Ovary (tissue), 9 donors: Measurements from ENCODE around the gene CCDC27. TPM values are rescaled to one million over a fixed set of nuclear protein-coding genes. Genes with fewer than 3 reads are reported as not detected.
A peak's percentile ranks its signal among the peaks of the same experiment; 100 is the strongest.

Source experiments
- DNase-seq, 5 donors: peaks; one replicate each; pipeline ENCODE4 v3.0.0-alpha.2; 2019 to 2020
- H3K27ac ChIP-seq, 2 donors: fragments of 200-600 bp; one replicate each; pipeline versions ENCODE4 v1.5.1 to v1.8.0; 2019 to 2022
- H3K27me3 ChIP-seq: fragments of 200-600 bp; one replicate; pipeline ENCODE4 v1.8.0; 2022
- H3K36me3 ChIP-seq: fragments of 200-600 bp; sonication (generic); one replicate; pipeline ENCODE4 v1.5.1; 2019
- H3K4me1 ChIP-seq: one replicate; pipeline ENCODE4 v1.8.1; 2013; ENCODE audit warnings: mild to moderate bottlenecking, moderate library complexity; ENCODE audit not compliant: insufficient read depth
- H3K4me3 ChIP-seq: fragments of 200-600 bp; sonication (generic); one replicate; pipeline ENCODE4 v1.5.1; 2017
- H3K9me3 ChIP-seq, 2 donors: fragments of 200-600 bp in 1 of 2; sonication (generic) in 1 of 2; one replicate each; pipeline versions ENCODE4 v1.5.1 to v1.8.1; 2013 to 2019; ENCODE audit warnings: mild to moderate bottlenecking in 1 of 2, moderate library complexity in 1 of 2
- EP300 ChIP-seq: sonication (generic); formaldehyde crosslinking; IDR thresholded peaks from one replicate; pipeline ENCODE4 v1.6.1; 2017; ENCODE audit warnings: antibody characterized with exemption
- POLR2A ChIP-seq: fragments of 450-650 bp; IDR thresholded peaks from one replicate; pipeline ENCODE4 v1.6.1; 2017; ENCODE audit warnings: antibody characterized with exemption, mild to moderate bottlenecking, moderate library complexity
- WGBS, 3 donors: extraction: QIAGEN DNeasy Blood & Tissue Kit in 1 of 3; methylation state at CpG; one replicate each; pipeline versions ENCODE4 v1.1.5 to v1.1.7; 2013 to 2017; 5-methylcytosine and 5-hydroxymethylcytosine counted together
- intact Hi-C, 4 donors: fragments of 100-400 bp; cut with DNase I; formaldehyde crosslinking; loops; one replicate each; pipeline versions ENCODE4 v1.11.0 to v1.15.1; 2022 to 2023
- polyA plus RNA-seq, 2 donors: library from polyadenylated mRNA; stranded (reverse); fragments of 200-250 nt in 1 of 2; fragments of 350-450 nt in 1 of 2; fragmentation: Illumina TruSeq in 1 of 2; extraction: RNeasy Lipid Tissue Mini Kit (QIAGEN cat#74804) in 1 of 2; gene quantifications; one replicate each; pipeline ENCODE4 v1.2.3, GENCODE V29; 2013 to 2014
- total RNA-seq, 7 donors: library from RNA; depleted of rRNA in 2 of 7; stranded (reverse); fragments of >200 nt in 2 of 7; fragmentation: NEBNext Ultra II Directional in 3 of 7; extraction: Animal tissue kit (Norgen Biotek cat#: 25700) in 3 of 7; gene quantifications; one replicate each; pipeline versions ENCODE4 v1.1.0 to v1.2.4, GENCODE V29; 2016 to 2023
- TF ChIP-seq, protein P1 (sequence below), 3 donors: fragments of 450-650 bp in 2 of 3; fragments of 200-600 bp in 1 of 3; IDR thresholded peaks; one replicate each; pipeline versions ENCODE4 v1.5.1 to v1.8.0; 2016 to 2022; ENCODE audit warnings: antibody characterized with exemption in 3 of 3, mild to moderate bottlenecking in 1 of 3
- donor health status: DM: no; HTN: no; CAD: no; lungs with moderate emphysema.
- donor health status: DM: no; HTN: no; CAD: no.
- donor health status: Bipolar disorder and iron deficiency.
- donor health status: DM: yes; HTN: yes; CAD: no.
- donor health status: DM: no; HTN: no; CAD: no.
- donor health status: DM: yes; HTN: yes; CAD: no.

CCDC27 gene
- total and polyA plus RNA-seq, 9 donors: 0.05 TPM; not detected in 8

DNA sequence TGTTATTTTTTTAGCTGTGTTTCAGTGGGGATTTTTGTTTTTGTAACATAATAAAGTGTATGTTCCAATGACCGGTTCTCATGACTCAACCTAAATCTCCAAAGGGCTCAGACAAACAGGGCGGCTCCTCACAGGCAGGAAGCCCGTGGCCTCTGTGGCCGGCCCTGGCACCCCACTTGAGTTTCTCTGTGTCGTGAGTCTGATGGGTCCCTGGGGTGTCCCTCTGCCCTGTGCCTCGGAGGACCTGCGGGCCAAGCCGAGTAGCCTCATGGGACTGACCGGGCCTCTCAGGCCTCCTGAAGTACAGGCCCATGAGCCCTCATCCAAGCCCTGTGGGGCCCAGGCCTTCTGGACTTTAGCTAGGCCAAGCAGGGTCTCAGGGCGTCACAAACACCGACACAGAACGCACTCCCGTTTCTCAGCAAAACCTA, 16.1 kb upstream of the CCDC27 start:
- peaks cover 2% of the 10 kb centered on the region for H3K4me1 ChIP-seq
- no peak overlapping the region for H3K4me3 ChIP-seq
- no peaks in the 10 kb centered on the region for H3K9me3 ChIP-seq
- no peak overlapping the region for H3K27ac ChIP-seq
- 65 to 82% (median 70%) methylated on average over 13 of the region's 13 CpGs for WGBS, 3 donors
- TF ChIP-seq, protein P1, sequence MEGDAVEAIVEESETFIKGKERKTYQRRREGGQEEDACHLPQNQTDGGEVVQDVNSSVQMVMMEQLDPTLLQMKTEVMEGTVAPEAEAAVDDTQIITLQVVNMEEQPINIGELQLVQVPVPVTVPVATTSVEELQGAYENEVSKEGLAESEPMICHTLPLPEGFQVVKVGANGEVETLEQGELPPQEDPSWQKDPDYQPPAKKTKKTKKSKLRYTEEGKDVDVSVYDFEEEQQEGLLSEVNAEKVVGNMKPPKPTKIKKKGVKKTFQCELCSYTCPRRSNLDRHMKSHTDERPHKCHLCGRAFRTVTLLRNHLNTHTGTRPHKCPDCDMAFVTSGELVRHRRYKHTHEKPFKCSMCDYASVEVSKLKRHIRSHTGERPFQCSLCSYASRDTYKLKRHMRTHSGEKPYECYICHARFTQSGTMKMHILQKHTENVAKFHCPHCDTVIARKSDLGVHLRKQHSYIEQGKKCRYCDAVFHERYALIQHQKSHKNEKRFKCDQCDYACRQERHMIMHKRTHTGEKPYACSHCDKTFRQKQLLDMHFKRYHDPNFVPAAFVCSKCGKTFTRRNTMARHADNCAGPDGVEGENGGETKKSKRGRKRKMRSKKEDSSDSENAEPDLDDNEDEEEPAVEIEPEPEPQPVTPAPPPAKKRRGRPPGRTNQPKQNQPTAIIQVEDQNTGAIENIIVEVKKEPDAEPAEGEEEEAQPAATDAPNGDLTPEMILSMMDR (IDR thresholded peaks at IDR 0.05): no peak
- TF ChIP-seq POLR2A (no peak), EP300 (no peak)
- intact Hi-C loops: no loop called here
- no peaks in the 10 kb centered on the region for H3K36me3 ChIP-seq
- H3K27me3 ChIP-seq: no peaks in the 10 kb centered on the region
- DNase-seq: no peak

DNA sequence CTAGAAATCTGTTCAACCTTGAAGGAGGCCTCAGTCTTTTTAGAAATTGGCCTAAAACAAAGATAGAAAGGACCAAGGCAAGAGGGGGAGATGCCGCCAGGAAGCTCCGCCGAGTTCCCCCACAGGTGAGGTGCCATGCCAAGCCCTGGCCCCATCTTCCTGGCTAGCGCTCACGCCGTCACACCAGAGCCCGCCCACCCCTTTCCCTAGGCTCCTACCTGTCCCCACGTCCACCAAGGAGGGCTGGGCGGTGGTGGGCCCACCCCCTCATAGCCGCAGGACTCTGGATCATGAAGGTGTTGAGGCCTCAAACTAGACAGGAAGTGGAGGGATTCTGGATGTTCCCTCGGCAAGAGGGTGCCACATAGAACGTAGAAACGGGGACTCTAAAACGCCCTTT, 15.5 kb upstream of the CCDC27 start:
- Histone ChIP-seq H3K4me3 (no peak overlapping the region), H3K9me3 (no peaks in the 10 kb centered on the region), H3K4me1 (peaks cover 2% of the 10 kb centered on the region), H3K27ac (no peak overlapping the region), H3K36me3 (no peaks in the 10 kb centered on the region), H3K27me3 (no peaks in the 10 kb centered on the region)
- intact Hi-C loops: no loop called here
- 84 to 87% (median 86%) methylated on average over 14 of the region's 14 CpGs for WGBS, 3 donors
- TF ChIP-seq EP300: no peak
- no peak for TF ChIP-seq POLR2A
- TF ChIP-seq, protein P1 (IDR thresholded peaks at IDR 0.05): no peak
- DNase-seq: peak in 1 of 5 donors; percentile 24

DNA sequence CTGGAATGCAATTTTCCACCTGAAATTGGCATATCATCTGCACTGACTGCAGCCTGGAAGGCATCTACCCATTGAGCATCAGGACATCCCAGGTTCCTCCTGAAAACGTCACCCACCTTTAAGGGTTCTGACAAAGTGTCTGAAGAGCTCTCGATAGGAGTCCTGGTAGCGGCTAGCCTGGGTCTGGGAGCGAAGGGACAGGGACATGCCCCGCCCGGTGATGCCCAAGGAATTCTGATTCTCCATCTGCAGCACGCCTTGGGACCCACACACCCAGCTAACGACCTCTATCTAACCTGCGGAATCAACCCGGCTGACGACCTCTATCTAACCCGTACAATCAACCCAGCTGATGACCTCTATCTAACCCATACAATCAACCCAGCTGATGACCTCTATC, 13.3 kb upstream of the CCDC27 start:
- no peaks in the 10 kb centered on the region for H3K36me3 ChIP-seq
- H3K4me3 ChIP-seq: no peak overlapping the region
- 89 to 92% (median 90%) methylated on average over 12 of the region's 12 CpGs for WGBS, 3 donors
- H3K27me3 ChIP-seq: no peaks in the 10 kb centered on the region
- no peak overlapping the region for H3K27ac ChIP-seq
- DNase-seq: no peak
- H3K9me3 ChIP-seq: no peaks in the 10 kb centered on the region
- H3K4me1 ChIP-seq: no peaks in the 10 kb centered on the region
- intact Hi-C loops: no loop called here
- TF ChIP-seq, protein P1 (IDR thresholded peaks at IDR 0.05): no peak
- TF ChIP-seq POLR2A (no peak), EP300 (no peak)

DNA sequence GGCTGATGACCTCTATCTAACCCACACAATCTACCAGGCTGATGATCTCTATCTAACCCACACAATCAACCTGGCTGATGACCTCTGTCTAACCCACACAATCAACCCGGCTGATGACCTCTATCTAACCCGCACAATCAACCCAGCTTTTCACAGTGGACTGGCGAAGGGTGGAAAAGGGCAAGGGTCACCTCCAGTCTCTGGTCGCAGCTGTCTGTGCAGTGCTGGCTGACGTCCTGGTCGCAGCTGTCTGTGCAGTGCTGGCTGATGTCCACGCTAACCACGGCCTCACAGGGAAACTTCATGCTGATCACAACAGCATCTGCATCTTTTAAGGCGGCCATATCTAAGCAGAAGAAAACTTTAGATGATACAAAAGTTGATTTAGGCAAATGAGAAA, 12.2 kb upstream of the CCDC27 start:
- no peak overlapping the region for H3K4me3 ChIP-seq
- TF ChIP-seq EP300 (no peak), POLR2A (no peak)
- TF ChIP-seq, protein P1 (IDR thresholded peaks at IDR 0.05): no peak
- no peaks in the 10 kb centered on the region for H3K9me3 ChIP-seq
- no peaks in the 10 kb centered on the region for H3K27me3 ChIP-seq
- intact Hi-C loops: no loop called here
- DNase-seq: no peak
- H3K36me3 ChIP-seq: no peaks in the 10 kb centered on the region
- 56 to 73% (median 70%) methylated on average over 9 of the region's 9 CpGs for WGBS, 3 donors
- H3K4me1 ChIP-seq: no peaks in the 10 kb centered on the region
- no peak overlapping the region for H3K27ac ChIP-seq

DNA sequence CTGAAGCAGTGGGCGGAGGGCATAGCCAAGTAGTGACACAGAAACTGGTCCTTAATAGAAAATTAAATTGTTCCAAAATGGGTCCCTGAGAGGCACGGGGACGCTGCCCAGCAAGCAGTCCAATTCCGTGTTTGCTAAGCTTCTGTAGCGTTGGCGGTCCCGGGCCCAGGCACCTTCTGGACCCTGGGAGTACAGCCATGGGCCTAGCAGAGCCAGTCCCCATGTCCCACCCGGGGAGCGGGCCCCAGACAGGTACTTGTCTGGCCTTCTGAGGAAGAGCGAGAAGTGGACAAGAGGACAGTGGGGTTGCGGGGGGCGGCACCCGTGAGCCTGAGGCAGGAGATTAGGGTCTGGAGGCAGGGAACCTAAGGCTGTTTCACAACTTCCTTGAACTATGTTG, 11.5 kb upstream of the CCDC27 start:
- Histone ChIP-seq H3K36me3 (no peaks in the 10 kb centered on the region), H3K4me3 (no peak overlapping the region), H3K27me3 (no peaks in the 10 kb centered on the region), H3K4me1 (peaks cover 3% of the 10 kb centered on the region), H3K27ac (no peak overlapping the region), H3K9me3 (no peaks in the 10 kb centered on the region)
- intact Hi-C loops: no loop called here
- DNase-seq: peak in 1 of 5 donors; percentile 25
- no peak for TF ChIP-seq EP300
- TF ChIP-seq, protein P1 (IDR thresholded peaks at IDR 0.05): no peak
- 94 to 95% (median 95%) methylated on average over 13 of the region's 13 CpGs for WGBS, 3 donors
